ENCODE measurements around the gene FGFR3.

FGFR3 gene

GRCh38 chr4:1792832-1793495, at the start of gene FGFR3:
Gene FGFR3, plus strand, starts transcription at chr4:1793293. Its CDS starts 642 bp downstream, at chr4:1793935.
- DNase-seq = peak; percentile 19 to 38

- DNase-seq = no peak
Observed at GRCh38 chr4:1743551-1743950, 49.5 kb upstream of the FGFR3 start.

GRCh38 chr4:1743975-1744374, 49.1 kb upstream of the FGFR3 start:
- DNase-seq = no peak

- DNase-seq = no peak
Observed at GRCh38 chr4:1744552-1744951, 48.5 kb upstream of the FGFR3 start.

- DNase-seq = no peak
Observed at GRCh38 chr4:1745165-1745564, 47.9 kb upstream of the FGFR3 start.

GRCh38 chr4:1745697-1746096, 47.4 kb upstream of the FGFR3 start:
- DNase-seq = no peak

GRCh38 chr4:1746265-1746691, 46.8 kb upstream of the FGFR3 start:
- peak; percentile 83 to 84 for DNase-seq

- no peak for DNase-seq
Observed at GRCh38 chr4:1746919-1747602, 46.0 kb upstream of the FGFR3 start.

- no peak for DNase-seq
Observed at GRCh38 chr4:1747603-1747967, 45.5 kb upstream of the FGFR3 start.

GRCh38 chr4:1748465-1748995, 44.6 kb upstream of the FGFR3 start:
- peak; percentile 86 to 91 for DNase-seq

- no peak for DNase-seq
Observed at GRCh38 chr4:1749370-1749769, 43.7 kb upstream of the FGFR3 start.

GRCh38 chr4:1749826-1750225, 43.3 kb upstream of the FGFR3 start:
- DNase-seq = no peak

- DNase-seq = no peak
Observed at GRCh38 chr4:1750381-1751154, 42.5 kb upstream of the FGFR3 start.

GRCh38 chr4:1751155-1751918, 41.8 kb upstream of the FGFR3 start:
- no peak for DNase-seq

GRCh38 chr4:1751919-1752283, 41.2 kb upstream of the FGFR3 start:
- DNase-seq = no peak

- peak in 1 of 2 donors; percentile 23 for DNase-seq
Observed at GRCh38 chr4:1752284-1753041, 40.6 kb upstream of the FGFR3 start.

- no peak for DNase-seq
Observed at GRCh38 chr4:1753294-1753696, 39.8 kb upstream of the FGFR3 start.

- DNase-seq = no peak
Observed at GRCh38 chr4:1753697-1754311, 39.3 kb upstream of the FGFR3 start.

GRCh38 chr4:1754336-1754735, 38.8 kb upstream of the FGFR3 start:
- no peak for DNase-seq

GRCh38 chr4:1755297-1755696, 37.8 kb upstream of the FGFR3 start:
- no peak for DNase-seq

GRCh38 chr4:1756079-1756478, 37.0 kb upstream of the FGFR3 start:
- DNase-seq = no peak

All from stimulated activated CD4-positive, alpha-beta T cell treated with anti-CD3 and anti-CD28 coated beads, Interleukin-2, amount 100 ng/mL, for 48 hours (primary cell).